ENCODE data around the gene FRMD5.
A peak's percentile ranks its signal among the peaks of the same experiment; 100 is the strongest.

FRMD5 gene

DNA sequence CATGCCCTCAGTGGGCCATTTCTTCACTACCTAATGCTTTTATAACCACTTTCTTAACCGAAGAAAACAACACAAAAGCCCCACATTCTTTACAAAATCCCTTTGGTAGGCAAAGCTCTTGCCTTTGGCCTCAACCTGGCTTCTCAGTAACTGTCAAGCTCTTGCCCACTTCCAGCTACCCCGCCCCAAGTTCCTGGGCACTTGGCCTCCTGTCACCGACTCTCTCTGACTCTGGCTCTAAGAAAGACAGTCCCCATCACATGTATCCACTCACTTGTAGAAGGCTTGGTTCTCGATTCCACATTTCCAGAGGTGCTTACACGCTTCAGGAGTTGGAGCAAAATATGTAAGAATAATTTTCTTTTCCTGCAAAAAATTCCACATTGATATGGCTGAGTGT, 307.2 kb downstream of the FRMD5 start:
- TF ChIP-seq, protein P1, sequence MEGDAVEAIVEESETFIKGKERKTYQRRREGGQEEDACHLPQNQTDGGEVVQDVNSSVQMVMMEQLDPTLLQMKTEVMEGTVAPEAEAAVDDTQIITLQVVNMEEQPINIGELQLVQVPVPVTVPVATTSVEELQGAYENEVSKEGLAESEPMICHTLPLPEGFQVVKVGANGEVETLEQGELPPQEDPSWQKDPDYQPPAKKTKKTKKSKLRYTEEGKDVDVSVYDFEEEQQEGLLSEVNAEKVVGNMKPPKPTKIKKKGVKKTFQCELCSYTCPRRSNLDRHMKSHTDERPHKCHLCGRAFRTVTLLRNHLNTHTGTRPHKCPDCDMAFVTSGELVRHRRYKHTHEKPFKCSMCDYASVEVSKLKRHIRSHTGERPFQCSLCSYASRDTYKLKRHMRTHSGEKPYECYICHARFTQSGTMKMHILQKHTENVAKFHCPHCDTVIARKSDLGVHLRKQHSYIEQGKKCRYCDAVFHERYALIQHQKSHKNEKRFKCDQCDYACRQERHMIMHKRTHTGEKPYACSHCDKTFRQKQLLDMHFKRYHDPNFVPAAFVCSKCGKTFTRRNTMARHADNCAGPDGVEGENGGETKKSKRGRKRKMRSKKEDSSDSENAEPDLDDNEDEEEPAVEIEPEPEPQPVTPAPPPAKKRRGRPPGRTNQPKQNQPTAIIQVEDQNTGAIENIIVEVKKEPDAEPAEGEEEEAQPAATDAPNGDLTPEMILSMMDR (IDR thresholded peaks at IDR 0.05; ENCODE audit: extremely low read depth, insufficient read depth, missing control alignments), result no peak
- in situ Hi-C loops (cut with MboI; ENCODE audit: low pct_unique_long_range_greater_than_20kb, low sequenced_read_pairs, unreplicated experiment), result no loop called here
- no peak for DNase-seq (ENCODE audit: low spot score)

- DNase-seq (ENCODE audit: low spot score), result no peak
- TF ChIP-seq, protein P1 (IDR thresholded peaks at IDR 0.05; ENCODE audit: extremely low read depth, insufficient read depth, missing control alignments), result no peak
- in situ Hi-C loops (cut with MboI; ENCODE audit: low pct_unique_long_range_greater_than_20kb, low sequenced_read_pairs, unreplicated experiment), result no loop called here
These were observed 308.5 kb downstream of the FRMD5 start for GRCh38 chr15:43886558-43886957.

- in situ Hi-C loops (cut with MboI; ENCODE audit: low pct_unique_long_range_greater_than_20kb, low sequenced_read_pairs, unreplicated experiment), result no loop called here
- TF ChIP-seq, protein P1 (IDR thresholded peaks at IDR 0.05; ENCODE audit: extremely low read depth, insufficient read depth, missing control alignments), result no peak
- no peak for DNase-seq (ENCODE audit: low spot score)
These were observed 311.5 kb downstream of the FRMD5 start for GRCh38 chr15:43883571-43883970.

GRCh38 chr15:43881944-43882343, 313.1 kb downstream of the FRMD5 start:
- TF ChIP-seq, protein P1 (IDR thresholded peaks at IDR 0.05; ENCODE audit: extremely low read depth, insufficient read depth, missing control alignments), result peak; percentile 51
- no peak for DNase-seq (ENCODE audit: low spot score)
- in situ Hi-C loops (cut with MboI; ENCODE audit: low pct_unique_long_range_greater_than_20kb, low sequenced_read_pairs, unreplicated experiment), result no loop called here

DNA sequence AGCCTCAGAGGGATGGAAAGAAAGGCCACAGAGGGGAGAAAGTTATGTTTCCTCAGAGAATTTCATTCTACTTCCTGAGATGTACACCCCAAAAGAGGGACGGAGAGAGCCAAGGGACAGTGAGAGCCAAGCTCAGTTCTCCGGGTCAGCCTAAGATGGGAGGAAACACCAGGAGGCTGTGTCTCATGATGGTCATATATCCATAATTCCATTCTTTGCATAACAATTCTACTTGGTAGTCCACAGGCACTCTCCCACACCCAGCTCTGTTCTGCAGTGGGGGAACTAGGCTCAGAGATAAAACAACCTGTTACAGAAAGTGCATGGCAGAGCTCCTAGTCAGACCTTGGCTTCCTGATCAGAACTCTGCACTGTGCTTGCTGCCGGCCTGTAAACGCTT, 313.8 kb downstream of the FRMD5 start:
- TF ChIP-seq, protein P1 (IDR thresholded peaks at IDR 0.05; ENCODE audit: extremely low read depth, insufficient read depth, missing control alignments), result no peak
- DNase-seq (ENCODE audit: low spot score), result no peak
- in situ Hi-C loops (cut with MboI; ENCODE audit: low pct_unique_long_range_greater_than_20kb, low sequenced_read_pairs, unreplicated experiment), result no loop called here

DNA sequence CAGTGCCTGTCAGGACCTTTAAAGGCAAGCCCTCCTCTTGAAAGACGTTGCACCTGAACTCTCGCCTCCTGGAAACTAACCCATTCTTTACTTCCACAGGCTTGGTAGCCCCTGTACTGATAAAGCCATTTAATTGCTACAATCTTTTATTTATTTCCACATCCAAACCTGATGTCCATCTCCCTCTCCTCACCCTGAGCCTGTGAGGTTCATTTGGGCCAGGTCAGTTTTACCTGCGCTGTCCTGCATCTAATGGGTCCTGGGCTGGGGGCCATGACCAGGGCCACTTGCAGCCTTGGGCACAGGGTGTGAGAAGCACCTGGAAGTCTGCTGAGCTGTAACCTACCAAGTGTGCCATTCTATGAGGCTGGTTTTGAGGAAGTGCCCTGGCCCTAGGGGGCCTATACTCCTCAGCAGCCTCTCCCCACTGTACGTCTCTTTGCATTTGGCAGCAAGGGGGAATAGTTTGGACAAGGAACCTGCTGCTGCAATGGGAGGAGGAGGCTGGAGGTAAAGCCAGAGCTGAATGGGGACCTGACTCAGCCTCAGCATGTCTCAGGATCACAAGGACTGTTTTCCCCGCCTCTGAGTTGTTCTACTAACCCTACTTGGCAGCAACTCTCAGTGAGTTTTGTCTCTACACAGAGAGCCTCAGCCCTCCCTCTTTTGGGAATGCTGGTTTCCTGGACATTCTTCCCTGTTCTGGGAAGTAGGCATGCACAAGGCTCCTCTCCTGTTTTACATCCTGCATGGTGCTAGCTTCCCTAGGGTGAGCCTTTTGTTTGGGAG, 314.5 kb downstream of the FRMD5 start:
- no peak for DNase-seq (ENCODE audit: low spot score)
- in situ Hi-C loops (cut with MboI; ENCODE audit: low pct_unique_long_range_greater_than_20kb, low sequenced_read_pairs, unreplicated experiment), result no loop called here
- TF ChIP-seq, protein P1 (IDR thresholded peaks at IDR 0.05; ENCODE audit: extremely low read depth, insufficient read depth, missing control alignments), result no peak
